Measurements from ENCODE around the gene BRIP1.
"Not testable (repeated sequence)": the region's sequence is repeated elsewhere in the genome, so short reads cannot be mapped to it uniquely, and the experiment has no call there.

BRIP1 gene

DNA sequence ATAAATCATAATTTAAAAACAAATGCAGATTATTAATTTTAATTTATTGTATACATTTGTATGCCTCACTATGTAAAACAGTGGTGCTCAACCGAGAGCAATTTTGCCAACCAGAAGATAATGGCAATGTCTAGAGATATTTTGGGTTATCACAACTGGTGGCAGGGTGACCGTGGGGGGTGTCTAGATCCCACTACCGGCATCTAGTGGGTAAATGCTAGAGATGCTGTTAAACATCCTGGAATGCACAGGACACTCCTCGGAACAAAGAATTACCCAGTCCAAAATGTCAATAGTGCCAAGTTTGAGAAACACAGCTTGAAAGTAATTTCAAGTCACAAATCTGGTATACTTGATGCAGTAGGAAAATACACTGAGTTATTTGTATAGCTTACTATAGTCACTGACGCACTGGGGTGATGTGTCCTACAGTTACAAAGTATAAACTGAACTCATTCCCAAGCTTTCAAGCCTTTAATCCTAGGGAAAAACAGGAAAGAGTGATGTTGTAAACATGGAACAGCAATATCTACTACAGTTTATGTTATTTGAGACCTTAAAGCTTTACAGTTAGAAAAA, 133.5 kb downstream of the BRIP1 start:
- DNase-seq (ENCODE audit: low read depth, low spot score) = no peak

DNA sequence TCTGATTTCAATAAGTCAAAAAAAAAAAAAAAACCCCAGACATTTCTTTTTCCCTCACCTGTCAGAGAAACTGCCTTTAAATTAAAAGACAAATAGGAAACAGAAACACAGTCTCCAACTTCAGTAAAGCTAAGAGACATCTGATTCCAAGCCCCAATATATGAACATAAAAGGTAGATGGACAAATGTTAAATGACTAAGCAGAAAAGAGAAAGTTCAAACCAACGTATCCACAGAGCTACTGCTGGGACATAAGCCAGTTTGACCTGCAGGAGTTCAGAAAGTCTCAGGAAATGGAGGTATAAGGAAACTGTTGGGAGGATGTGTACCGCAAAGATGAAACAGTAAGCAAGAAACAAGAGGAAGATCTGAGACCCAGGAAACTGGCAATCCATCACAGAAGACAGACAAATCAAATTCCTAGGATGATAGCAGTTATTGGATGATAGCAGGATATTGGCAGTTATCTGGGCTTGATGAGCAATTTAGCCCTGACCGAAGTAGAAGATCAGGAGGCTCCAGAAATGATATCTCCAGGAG, 135.0 kb downstream of the BRIP1 start:
- DNase-seq (ENCODE audit: low read depth, low spot score) = no peak

DNA sequence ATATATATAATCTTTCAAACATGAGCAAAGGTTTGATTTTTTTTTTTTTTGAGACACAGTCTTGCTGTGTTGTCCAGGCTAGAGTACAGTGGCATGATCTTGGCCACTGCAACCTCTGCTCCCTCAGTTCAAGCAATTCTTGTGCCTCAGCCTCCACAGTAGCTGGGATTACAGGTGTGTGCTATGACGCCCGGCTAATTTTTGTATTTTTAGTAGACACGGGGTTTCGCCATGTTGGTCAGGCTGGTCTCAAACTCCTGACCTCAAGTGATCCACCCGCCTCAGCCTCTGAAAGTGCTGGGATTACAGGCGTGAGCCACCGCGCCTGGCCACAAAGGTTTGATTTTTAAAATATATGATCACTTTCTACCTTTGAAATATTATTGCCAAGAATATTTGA, 135.5 kb downstream of the BRIP1 start:
- DNase-seq (ENCODE audit: low read depth, low spot score) = not testable (repeated sequence)

DNA sequence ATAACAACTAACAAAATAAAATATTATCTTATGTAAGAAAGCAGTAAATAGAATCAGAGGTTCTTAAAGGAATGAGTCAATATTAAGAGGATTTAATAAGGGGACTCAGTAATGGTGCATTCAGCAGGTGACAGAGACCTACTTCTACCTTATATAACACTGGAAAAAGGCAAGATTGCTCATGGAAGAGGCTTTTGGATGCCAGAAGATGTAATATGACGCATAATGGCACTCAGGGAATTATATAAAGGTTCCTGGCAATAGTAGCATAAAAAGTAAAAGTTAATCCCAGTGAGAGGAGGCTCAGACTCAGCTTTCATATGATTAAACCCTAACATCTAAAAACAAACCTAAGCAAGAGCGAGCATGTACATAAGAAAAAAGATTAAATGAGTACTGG, 136.4 kb downstream of the BRIP1 start:
- DNase-seq (ENCODE audit: low read depth, low spot score) = no peak

DNA sequence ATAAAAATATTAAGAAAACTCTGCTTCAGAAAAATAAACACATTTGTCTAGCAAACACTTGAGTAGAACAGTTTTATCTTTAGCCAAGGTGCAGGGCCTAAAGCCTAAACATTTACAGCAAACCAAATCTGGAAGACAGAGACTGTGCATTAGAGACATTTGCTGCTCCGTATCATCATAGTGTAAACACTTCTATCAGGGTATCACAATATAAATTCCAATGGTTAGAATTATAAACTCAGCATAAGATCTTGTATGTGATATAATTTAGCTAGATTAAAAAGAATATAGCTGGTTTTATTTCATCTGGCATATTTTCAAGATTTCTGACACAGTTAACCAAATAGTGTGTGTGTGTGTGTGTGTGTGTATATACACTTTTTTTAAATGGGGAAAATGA, 138.6 kb downstream of the BRIP1 start:
- no peak for DNase-seq (ENCODE audit: low read depth, low spot score)

DNA sequence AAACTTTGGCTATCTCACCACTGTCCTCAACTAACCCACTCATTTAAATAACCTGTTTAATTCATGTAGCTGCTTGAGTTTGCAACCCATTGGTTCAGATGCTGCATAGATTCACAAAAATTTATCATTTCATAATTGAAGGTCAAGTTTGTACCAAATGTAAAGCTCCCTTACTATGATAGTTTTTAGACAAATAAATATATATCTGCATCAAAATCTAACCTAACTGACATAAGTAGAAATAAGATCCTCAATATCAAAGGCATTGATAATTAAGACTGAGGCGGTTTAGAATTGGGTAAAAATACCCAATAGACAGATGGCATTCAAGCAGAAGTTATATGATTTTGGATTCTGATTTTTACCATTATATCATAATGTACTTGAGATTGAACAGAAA, 139.4 kb downstream of the BRIP1 start:
- DNase-seq (ENCODE audit: low read depth, low spot score) = no peak

DNA sequence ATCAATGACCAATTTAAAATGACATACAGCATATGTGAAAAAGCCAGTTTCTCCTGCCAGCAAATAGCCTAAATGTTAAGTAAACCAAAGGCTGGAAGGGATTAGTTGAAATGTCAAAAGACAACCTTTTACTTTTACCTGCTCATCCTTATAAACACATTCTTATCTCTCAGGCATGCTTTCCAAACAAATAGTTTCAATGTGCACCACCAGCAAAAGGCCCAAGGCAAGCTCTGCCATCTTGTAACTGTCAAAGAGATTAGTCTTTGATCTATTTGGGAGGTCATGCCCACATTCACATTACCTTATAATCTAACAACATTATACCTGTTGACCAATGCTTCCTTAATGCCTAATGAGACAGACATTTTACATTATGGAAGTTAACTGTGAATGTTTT, 140.1 kb downstream of the BRIP1 start:
- no peak for DNase-seq (ENCODE audit: low read depth, low spot score)

DNA sequence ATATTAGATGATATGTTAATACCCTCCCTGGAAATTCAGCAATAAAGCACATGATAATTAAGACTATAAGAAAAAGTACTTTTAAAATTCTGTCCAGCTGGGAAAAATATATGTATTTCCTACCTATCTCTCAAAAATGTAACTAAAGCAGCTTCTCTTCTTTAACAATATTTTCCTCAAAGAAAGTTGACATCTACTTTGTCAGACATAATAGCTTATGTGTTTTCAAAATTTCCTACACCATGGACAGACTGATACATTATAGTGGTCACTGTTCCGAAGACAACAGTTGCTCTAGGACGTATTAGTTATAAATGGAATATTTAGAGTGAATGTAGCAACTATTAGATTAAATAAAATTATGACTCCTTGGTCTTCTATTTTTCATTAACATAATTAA, 140.9 kb downstream of the BRIP1 start:
- no peak for DNase-seq (ENCODE audit: low read depth, low spot score)

DNA sequence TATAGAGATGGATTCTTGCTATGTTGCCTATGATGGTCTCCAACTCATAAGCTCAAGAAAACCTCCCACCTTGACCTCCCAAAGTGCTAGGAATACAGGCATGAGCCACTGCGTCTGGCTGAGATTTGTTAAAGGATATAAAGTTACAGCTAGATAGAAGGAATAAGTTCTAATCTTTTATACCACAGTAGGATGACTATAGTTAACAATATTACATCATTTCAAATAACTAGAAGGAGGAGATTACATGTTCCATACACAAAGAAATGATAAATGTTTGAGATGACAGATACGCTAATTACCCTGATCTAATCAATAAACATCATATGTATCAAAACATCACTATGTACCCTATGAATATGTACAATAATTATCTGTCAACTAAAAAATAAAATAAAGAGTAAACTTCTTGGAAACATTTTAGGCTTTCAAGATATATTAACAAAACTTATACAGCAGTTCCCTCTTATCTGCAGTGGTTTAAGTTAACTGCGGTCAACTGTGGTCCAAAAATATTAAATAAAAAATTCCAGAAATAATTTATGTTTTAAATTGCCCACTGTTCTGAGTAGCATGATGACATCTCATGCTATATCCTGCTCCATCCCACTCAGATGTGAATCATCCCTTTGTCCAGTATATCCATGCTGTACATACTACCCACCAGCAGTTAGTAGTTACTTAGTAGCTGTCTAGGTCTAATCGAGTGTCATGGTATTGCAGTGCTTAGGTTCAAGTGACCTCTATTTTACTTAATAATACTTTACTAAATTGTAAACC, 143.1 kb downstream of the BRIP1 start:
- no peak for DNase-seq (ENCODE audit: low read depth, low spot score)

DNA sequence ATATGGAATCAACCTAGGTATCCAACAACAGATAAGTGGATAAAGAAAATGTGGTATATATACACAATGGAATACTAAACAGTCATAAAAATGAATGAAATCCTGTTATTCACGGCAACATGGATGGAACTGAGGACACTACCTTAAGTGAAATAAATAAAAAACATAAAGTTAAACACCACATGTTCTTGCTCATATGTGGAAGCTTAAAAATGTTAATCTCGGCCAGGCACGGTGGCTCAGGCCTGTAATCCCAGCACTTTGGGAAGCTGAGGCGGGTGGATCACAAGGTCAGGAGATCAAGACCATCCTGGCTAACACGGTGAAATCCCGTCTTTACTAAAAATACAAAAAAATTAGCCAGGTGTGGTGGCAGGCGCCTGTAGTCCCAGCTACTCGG, 144.1 kb downstream of the BRIP1 start:
- DNase-seq (ENCODE audit: low read depth, low spot score) = not testable (repeated sequence)

DNA sequence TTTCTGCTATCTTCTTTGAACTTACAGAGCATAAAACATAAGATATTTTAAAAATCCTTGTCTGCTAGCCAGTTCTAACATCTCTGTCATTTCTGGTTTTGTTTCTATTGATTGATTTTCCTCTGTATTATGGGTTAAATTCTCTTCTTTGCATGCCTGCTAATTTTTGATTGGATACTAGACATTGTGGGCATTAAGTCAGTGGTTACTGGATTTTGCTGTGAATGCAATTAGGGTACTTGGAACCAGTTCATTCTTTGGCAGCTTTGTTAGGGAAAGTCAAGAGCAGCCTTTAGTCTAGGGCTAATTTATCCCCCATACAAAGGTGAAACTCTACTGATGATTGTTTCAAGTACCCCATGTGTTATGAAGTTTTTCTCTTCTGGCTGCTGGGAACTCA, 145.3 kb downstream of the BRIP1 start:
- no peak for DNase-seq (ENCODE audit: low read depth, low spot score)

DNA sequence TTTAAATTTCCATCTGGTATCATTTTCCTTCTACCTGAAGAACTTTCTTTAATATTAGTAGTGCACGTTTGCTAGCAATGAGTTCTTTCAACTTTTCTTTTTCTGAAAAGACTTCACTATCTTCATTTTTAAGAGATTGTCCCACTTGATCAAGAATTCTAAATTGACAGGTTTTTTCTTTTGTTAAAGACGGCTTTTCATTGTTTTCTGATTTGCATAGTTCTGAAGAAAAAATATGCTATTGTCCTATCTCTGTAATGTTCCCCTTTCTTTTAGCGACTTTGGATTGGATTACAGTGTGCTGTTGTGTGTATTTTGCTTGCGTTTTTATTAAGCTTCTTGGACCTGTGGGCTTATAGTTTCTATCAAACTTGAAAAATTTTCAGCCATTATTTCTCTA, 146.0 kb downstream of the BRIP1 start:
- DNase-seq (ENCODE audit: low read depth, low spot score) = no peak

DNA sequence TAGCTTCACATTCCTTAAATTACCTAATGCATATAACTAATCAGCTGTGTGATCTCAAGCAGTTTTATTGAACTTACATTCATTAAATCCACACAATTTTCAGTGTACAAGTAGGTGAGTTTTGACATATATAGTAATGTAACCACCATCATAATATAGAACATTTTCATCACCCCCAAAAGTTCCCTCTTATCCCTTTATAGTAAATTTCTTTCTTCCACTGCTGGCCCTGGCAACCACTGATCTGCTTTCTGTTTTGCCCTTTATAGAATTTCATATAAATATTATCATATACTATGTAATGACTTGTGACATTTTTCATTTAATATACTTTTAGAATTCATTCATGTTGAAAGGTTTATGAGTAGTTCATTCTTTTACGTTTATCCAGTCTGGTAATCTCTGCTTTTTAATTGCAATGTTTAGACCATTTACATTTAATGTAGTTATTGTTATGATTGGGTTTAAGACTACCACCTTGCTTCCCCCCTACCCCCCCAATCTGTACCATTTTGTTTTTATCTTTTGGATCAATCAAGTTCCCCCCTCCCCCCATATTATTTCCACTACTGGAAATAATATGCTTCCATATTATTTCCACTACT, 147.0 kb downstream of the BRIP1 start:
- no peak for DNase-seq (ENCODE audit: low read depth, low spot score)

DNA sequence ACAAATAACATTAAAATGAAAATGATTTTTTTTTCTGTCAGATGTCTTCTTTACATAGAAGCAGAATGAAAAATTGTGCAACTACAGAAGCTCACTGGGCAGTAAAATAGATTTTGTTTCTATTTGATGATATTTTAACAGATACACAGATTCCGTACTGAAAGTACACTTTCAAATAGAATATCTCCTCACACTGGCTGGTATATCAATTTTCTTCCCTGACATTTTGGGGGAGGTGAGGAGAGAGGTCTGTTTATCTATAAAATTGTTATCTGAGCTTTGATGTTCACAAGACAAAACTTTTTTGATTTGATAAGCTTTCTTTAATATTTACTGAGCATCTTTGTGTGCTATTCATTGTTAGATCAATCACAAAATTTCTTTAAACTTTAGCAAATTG, 148.0 kb downstream of the BRIP1 start:
- no peak for DNase-seq (ENCODE audit: low read depth, low spot score)

DNA sequence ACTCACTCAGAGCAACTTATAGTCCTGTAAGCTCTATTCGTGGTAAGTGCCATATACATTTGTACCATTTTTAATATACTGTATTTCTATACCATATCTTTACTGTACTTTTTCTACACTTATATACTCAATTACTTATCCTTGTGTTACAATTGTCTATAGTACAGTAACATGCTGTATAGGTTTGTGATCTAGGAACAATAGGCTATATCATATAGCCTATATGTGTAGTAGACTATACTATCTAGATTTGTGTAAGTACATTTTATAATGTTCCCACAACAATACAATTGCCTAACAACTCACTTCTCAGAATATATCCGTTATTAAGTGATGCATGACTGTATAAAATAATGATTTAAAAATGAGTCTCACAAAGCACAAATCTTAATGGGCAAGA, 149.0 kb downstream of the BRIP1 start:
- no peak for DNase-seq (ENCODE audit: low read depth, low spot score)

DNA sequence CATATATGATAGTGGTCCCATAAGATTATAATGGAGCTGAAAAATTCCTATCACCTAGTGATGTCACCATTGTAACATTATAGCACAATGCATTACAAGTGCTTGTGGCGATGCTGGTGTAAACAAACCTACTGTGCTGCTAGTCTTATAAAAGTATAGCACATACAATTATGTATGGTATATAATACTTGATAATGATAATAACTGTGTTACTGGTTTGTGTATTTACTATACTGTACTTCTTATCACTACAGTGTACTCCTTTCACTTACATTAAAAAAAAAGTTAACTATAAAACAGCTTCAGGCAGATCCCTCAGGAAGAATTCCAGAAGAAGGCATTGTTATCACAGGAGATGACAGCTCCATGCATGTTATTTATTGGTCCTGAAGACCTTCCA, 150.3 kb downstream of the BRIP1 start:
- no peak for DNase-seq (ENCODE audit: low read depth, low spot score)

DNA sequence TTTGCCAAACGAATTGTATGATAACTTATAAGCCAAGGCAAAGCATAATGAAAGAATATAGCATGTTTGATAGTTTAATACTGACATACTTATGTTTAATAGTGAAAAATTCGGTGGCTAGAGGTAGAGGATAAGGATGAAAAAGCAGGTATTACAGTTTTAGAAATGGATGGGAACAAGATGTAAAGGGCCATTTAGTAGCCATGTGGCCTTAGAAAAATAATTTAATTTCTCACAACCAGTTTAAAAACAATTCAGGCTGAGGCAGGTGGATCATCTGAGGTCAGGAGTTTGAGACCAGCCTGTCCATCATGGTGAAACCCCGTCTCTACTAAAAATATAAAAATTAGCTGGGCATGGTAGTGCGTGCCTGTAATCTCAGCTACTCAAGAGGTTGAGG, 152.8 kb downstream of the BRIP1 start:
- DNase-seq (ENCODE audit: low read depth, low spot score) = no peak

DNA sequence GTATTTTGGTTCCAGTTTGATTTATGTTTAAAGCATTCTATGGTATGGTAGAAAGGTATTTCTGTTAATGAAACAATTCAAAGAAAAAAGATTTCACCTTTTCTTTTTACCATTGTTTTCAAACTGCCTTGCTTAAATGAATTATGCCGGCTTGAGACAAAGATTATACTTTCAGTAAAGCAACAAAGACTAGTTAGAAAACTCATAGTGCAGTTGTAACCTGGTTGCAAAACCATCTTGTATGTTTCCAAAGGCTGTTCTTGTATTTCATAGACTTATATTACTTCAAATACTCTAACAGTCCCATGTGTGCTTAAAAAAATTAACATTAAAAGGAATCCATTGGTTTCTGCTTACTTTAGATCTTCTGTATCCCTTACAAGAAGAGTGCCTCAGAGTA, 153.8 kb downstream of the BRIP1 start:
- no peak for DNase-seq (ENCODE audit: low read depth, low spot score)

DNA sequence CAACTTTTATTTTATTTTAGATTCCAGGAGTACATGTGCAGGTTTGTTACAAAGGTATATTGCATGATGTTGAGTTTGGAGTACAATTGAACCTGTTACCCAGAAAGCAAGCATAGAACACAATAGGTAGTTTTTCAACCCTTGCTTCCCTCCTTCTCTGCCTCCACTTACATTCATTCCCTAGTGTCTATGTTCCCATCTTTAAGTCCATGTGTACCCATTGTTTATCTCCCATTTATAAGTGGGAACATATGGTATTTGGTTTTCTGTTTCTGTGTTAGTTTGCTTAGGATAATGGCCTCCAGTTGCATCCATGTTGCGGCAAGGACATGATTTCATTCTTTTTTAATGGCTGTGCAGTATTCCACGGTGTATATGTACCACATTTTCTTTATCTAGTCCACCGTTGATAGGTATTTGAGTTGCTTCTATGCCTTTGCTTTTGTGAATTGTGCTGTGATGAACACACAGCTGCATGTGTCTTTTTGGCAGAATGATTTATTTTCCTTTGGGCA, 158.3 kb downstream of the BRIP1 start:
- no peak for DNase-seq (ENCODE audit: low read depth, low spot score)

DNA sequence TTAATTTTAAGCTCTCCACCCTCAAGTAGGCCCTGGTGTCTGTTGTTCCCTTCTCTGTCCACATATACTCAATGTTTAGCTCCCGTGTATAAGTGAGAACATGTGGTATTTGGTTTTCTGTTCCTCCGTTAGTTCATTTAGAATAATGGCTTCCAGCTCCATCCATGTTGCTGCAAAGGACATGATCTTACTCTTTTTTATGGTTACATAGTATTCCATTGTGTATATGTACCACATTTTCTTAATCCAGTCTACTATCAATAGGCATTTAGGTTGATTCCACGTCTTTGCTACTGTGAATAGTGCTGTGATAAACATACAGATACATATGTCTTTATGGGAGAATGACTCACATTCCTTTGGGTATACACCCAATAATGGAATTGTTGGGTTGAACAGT, 160.9 kb downstream of the BRIP1 start:
- no peak for DNase-seq (ENCODE audit: low read depth, low spot score)

DNA sequence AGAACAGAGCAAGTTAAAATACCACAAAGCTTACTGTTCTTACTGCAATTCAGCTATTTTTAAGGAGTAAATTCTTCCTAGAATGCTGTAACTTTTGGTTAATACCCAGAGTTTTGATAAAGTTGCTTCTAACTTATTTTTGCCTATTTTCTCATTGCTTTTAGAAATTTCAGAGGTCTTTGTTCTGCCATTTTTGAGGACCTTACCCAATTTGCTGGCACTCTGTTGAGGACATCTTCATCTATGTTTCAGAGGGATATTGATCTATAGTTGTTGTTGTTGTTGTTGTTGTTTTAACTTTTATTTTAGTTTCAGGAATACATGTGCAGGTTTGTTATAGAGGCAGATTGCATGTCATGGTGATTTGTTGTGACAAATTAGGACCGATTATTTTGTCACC, 161.3 kb downstream of the BRIP1 start:
- DNase-seq (ENCODE audit: low read depth, low spot score) = no peak

DNA sequence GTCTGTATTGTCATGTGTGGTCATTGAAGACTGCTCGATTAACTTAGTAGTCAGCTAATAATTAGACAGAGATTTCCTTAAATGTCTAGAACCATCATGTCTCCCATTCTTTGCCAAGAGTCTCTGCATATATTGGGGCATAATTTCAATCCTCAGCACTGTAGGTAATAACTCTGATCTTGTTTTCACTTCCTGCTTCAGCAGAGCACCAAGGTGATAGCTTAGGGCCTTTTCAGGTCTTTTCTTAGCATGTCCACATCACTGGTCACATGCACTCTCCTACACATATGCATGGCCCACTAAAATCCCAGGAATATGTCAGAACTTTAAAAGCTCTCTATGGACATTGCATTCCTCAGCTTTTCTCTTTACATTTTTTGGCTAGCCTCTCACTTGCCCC, 162.0 kb downstream of the BRIP1 start:
- DNase-seq (ENCODE audit: low read depth, low spot score) = no peak

DNA sequence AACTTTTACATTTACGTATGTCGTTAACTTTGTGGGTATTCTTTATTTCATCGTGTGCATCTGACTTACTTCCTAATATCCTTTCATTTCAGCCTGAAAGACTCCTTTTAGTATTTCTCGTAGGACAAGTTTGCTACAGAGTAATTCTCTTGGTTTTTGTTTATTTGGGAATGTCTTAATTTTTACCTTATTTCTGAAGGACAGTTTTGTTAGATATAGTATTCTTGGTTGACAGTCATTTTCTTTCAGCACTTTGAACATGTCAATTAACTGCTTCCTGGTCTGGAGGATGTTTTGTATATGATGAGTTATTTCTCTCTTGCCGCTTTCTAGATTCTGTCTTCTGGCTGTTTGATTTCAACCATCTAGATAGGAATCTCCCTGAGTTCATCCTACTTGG, 163.1 kb downstream of the BRIP1 start:
- no peak for DNase-seq (ENCODE audit: low read depth, low spot score)

Measured in activated naive CD8-positive, alpha-beta T cell treated with anti-CD3 and anti-CD28 coated beads, Interleukin-2, amount 50 U/mL, for 16 hours (primary cell).